Measurements from ENCODE around the gene ZNF100. TPM values are rescaled to one million over a fixed set of nuclear protein-coding genes. Genes with fewer than 3 reads are reported as not detected.

The ZNF100 gene
- polyA plus RNA-seq, 1 donor from 2014 or later = 7.9 TPM

DNA sequence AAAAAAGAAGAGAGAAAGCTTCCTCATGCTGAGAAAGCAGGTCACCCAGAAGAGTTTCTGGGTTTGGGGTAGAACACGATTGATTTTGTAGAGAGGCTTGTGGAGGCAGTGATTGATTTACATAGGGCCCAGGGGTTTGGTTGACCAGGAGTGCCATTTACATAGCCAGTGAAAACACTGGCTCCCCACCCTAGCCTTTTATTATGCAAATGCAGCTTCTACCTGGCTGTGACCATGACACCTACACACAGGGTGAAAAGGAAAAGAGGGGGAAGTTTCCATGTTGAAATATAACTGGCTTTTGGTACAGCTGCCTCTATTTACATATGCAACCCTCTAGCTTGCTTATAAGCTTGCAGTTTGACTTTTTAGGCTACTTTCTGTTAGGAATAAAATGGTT lies 62.0 kb downstream of the ZNF100 start:
- Histone ChIP-seq H3K9ac (ENCODE audit: low read length) (no peak overlapping the region), H3K27me3 (ENCODE audit: insufficient read depth, low read depth, low read length) (no peaks in the 10 kb centered on the region), H3K27ac (ENCODE audit: low read length) (no peak overlapping the region), H3K9me2 (ENCODE audit: insufficient read depth, low read length) (no peaks in the 10 kb centered on the region), H3F3A (ENCODE audit: insufficient read depth, low read length, poor library complexity, severe bottlenecking) (no peaks in the 10 kb centered on the region), H3K4me3 (ENCODE audit: low read length) (no peak overlapping the region), H3K36me3 (ENCODE audit: insufficient read depth, low read length) (no peaks in the 10 kb centered on the region), H3K79me2 (replicated peaks; ENCODE audit: insufficient read depth, low read length) (no peaks in the 10 kb centered on the region), H3K4me2 (ENCODE audit: low read length) (no peak overlapping the region), H2AFZ (ENCODE audit: low read depth, low read length) (no peak overlapping the region), H4K20me1 (ENCODE audit: insufficient read depth) (no peaks in the 10 kb centered on the region), H3K9me3 (ENCODE audit: low read length) (no peaks in the 10 kb centered on the region)
- TF ChIP-seq EP300 (conservative IDR thresholded peaks at IDR 0.05; ENCODE audit: poor library complexity, severe bottlenecking) (no peak), TAF1 (IDR thresholded peaks at IDR 0.05; ENCODE audit: low read depth) (no peak), EZH2 (IDR thresholded peaks at IDR 0.05; ENCODE audit: borderline replicate concordance, insufficient read depth, low read length, poor library complexity, severe bottlenecking) (no peak), POLR2AphosphoS5 (IDR thresholded peaks at IDR 0.05) (no peak), RAD21 (conservative IDR thresholded peaks at IDR 0.05) (no peak), MXI1 (conservative IDR thresholded peaks at IDR 0.05; ENCODE audit: poor library complexity, severe bottlenecking) (no peak), SMC3 (conservative IDR thresholded peaks at IDR 0.05; ENCODE audit: poor library complexity) (no peak)
- TF ChIP-seq, protein P1, sequence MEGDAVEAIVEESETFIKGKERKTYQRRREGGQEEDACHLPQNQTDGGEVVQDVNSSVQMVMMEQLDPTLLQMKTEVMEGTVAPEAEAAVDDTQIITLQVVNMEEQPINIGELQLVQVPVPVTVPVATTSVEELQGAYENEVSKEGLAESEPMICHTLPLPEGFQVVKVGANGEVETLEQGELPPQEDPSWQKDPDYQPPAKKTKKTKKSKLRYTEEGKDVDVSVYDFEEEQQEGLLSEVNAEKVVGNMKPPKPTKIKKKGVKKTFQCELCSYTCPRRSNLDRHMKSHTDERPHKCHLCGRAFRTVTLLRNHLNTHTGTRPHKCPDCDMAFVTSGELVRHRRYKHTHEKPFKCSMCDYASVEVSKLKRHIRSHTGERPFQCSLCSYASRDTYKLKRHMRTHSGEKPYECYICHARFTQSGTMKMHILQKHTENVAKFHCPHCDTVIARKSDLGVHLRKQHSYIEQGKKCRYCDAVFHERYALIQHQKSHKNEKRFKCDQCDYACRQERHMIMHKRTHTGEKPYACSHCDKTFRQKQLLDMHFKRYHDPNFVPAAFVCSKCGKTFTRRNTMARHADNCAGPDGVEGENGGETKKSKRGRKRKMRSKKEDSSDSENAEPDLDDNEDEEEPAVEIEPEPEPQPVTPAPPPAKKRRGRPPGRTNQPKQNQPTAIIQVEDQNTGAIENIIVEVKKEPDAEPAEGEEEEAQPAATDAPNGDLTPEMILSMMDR (IDR thresholded peaks at IDR 0.05; ENCODE audit: poor library complexity, severe bottlenecking) = no peak
- TF ChIP-seq, protein P2, sequence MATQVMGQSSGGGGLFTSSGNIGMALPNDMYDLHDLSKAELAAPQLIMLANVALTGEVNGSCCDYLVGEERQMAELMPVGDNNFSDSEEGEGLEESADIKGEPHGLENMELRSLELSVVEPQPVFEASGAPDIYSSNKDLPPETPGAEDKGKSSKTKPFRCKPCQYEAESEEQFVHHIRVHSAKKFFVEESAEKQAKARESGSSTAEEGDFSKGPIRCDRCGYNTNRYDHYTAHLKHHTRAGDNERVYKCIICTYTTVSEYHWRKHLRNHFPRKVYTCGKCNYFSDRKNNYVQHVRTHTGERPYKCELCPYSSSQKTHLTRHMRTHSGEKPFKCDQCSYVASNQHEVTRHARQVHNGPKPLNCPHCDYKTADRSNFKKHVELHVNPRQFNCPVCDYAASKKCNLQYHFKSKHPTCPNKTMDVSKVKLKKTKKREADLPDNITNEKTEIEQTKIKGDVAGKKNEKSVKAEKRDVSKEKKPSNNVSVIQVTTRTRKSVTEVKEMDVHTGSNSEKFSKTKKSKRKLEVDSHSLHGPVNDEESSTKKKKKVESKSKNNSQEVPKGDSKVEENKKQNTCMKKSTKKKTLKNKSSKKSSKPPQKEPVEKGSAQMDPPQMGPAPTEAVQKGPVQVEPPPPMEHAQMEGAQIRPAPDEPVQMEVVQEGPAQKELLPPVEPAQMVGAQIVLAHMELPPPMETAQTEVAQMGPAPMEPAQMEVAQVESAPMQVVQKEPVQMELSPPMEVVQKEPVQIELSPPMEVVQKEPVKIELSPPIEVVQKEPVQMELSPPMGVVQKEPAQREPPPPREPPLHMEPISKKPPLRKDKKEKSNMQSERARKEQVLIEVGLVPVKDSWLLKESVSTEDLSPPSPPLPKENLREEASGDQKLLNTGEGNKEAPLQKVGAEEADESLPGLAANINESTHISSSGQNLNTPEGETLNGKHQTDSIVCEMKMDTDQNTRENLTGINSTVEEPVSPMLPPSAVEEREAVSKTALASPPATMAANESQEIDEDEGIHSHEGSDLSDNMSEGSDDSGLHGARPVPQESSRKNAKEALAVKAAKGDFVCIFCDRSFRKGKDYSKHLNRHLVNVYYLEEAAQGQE (IDR thresholded peaks at IDR 0.05; ENCODE audit: borderline replicate concordance) = no peak

DNA sequence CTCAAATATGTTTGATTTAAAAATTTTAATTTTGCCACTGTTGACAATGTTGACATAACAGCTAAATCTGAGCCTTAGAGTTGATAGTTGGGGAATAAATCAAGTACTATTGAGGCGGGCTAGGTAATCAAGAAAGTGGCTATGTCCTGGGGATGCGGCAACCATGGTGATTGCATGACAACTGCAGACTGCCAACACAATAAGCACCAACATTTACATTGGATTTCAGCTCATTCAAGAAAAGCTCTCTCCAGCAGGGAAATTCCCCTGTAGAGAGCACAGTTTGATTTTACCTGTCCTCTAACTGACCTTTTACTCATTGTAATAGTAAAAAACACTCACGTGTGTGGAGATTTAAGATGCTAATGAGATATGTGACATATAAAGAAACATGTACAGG lies 63.1 kb downstream of the ZNF100 start:
- H3K79me2 ChIP-seq (replicated peaks; ENCODE audit: insufficient read depth, low read length) = no peaks in the 10 kb centered on the region
- no peaks in the 10 kb centered on the region for H4K20me1 ChIP-seq (ENCODE audit: insufficient read depth)
- H3K4me3 ChIP-seq (ENCODE audit: low read length) = no peak overlapping the region
- no peak overlapping the region for H3K9ac ChIP-seq (ENCODE audit: low read length)
- H3K36me3 ChIP-seq (ENCODE audit: insufficient read depth, low read length) = no peaks in the 10 kb centered on the region
- no peaks in the 10 kb centered on the region for H3K9me3 ChIP-seq (ENCODE audit: low read length)
- H2AFZ ChIP-seq (ENCODE audit: low read depth, low read length) = no peak overlapping the region
- H3K27me3 ChIP-seq (ENCODE audit: insufficient read depth, low read depth, low read length) = no peaks in the 10 kb centered on the region
- no peaks in the 10 kb centered on the region for H3K9me2 ChIP-seq (ENCODE audit: insufficient read depth, low read length)
- no peak overlapping the region for H3K27ac ChIP-seq (ENCODE audit: low read length)
- TF ChIP-seq MXI1 (conservative IDR thresholded peaks at IDR 0.05; ENCODE audit: poor library complexity, severe bottlenecking) = no peak
- no peak for TF ChIP-seq RAD21 (conservative IDR thresholded peaks at IDR 0.05)
- no peak for TF ChIP-seq TAF1 (IDR thresholded peaks at IDR 0.05; ENCODE audit: low read depth)
- TF ChIP-seq POLR2AphosphoS5 (IDR thresholded peaks at IDR 0.05) = no peak
- TF ChIP-seq, protein P1 (IDR thresholded peaks at IDR 0.05; ENCODE audit: poor library complexity, severe bottlenecking) = no peak
- TF ChIP-seq EP300 (conservative IDR thresholded peaks at IDR 0.05; ENCODE audit: poor library complexity, severe bottlenecking) = no peak
- TF ChIP-seq EZH2 (IDR thresholded peaks at IDR 0.05; ENCODE audit: borderline replicate concordance, insufficient read depth, low read length, poor library complexity, severe bottlenecking) = no peak
- TF ChIP-seq, protein P2 (IDR thresholded peaks at IDR 0.05; ENCODE audit: borderline replicate concordance) = no peak
- TF ChIP-seq SMC3 (conservative IDR thresholded peaks at IDR 0.05; ENCODE audit: poor library complexity) = no peak
- H3K4me2 ChIP-seq (ENCODE audit: low read length) = no peak overlapping the region
- no peaks in the 10 kb centered on the region for H3F3A ChIP-seq (ENCODE audit: insufficient read depth, low read length, poor library complexity, severe bottlenecking)

Measured in neural cell (in vitro differentiated cells).